GM12878 (cell line): ENCODE measurements around the gene CFAP107. TPM values are rescaled to one million over a fixed set of nuclear protein-coding genes. Genes with fewer than 3 reads are reported as not detected.

ENCODE experiments used
- ATAC-seq: fragments of 200-7000 bp; cut with Tn5 transposase; 3 replicates; pipeline ENCODE4 v1.9.1; 2020; ENCODE audit warnings: mild to moderate bottlenecking, moderate library complexity
- BruUV-seq: library from RNA; stranded (reverse); fragments of 400-500 nt; replicated peaks from 2 replicates; lab custom pipeline; 2021; lab: Mats Ljungman, UMichigan
- CTCF ChIA-PET: fragments of 300-600 bp; sonication (Branson Sonifier 250); formaldehyde crosslinking; extraction: SDS; loops from one replicate; lab custom pipeline; 2021; ENCODE audit warnings: inconsistent platforms; lab: Yijun Ruan, JAX
- POLR2A ChIA-PET: fragments of 350-600 bp; formaldehyde crosslinking; extraction: SDS; loops from one replicate; lab custom pipeline; 2021; ENCODE audit warnings: inconsistent platforms; lab: Charles Lee
- RAD21 ChIA-PET: fragments of 300-600 bp; sonication (Branson Sonifier 250); formaldehyde crosslinking; loops from one replicate; lab custom pipeline; 2023; ENCODE audit warnings: antibody characterized with exemption; ENCODE audit not compliant: unreplicated experiment; lab: Charles Lee
- SMC1A ChIA-PET: fragments of 300-600 bp; sonication (Branson Sonifier 250); formaldehyde crosslinking; loops from one replicate; lab custom pipeline; 2023; ENCODE audit not compliant: unreplicated experiment, uncharacterized antibody; lab: Charles Lee
- DNase-seq: peaks from one replicate; pipeline ENCODE4 v3.0.0-alpha.2; 2011; ENCODE audit warnings: low read depth, low spot score
- FAIRE-seq: peaks from 3 replicates; lab custom pipeline; 2011; peaks lifted over from hg19 to GRCh38; lab: Jason Lieb, UNC
- H2AFZ ChIP-seq: 2 replicates; pipeline ENCODE4 v1.6.0; 2011; ENCODE audit warnings: low read depth, low read length, control low read depth; ENCODE audit not compliant: control insufficient read depth
- H3K27ac ChIP-seq: 2 replicates; pipeline ENCODE4 v1.5.1; 2011; ENCODE audit warnings: control low read depth; ENCODE audit not compliant: control insufficient read depth, insufficient read depth
- H3K27me3 ChIP-seq, 2 experiments: replicated peaks in 1 of 2; 2 replicates each; pipeline versions ENCODE4 v1.6.0 to v1.6.1; 2011; ENCODE audit warnings: low read length in 1 of 2; ENCODE audit not compliant: control insufficient read depth in 2 of 2, insufficient read depth in 2 of 2
- H3K36me3 ChIP-seq, 2 experiments: 2 replicates each; pipeline ENCODE4 v1.5.1; 2011; ENCODE audit warnings: low read length in 1 of 2; ENCODE audit not compliant: control insufficient read depth in 2 of 2, insufficient read depth in 2 of 2
- H3K4me1 ChIP-seq: 2 replicates; pipeline ENCODE4 v1.6.1; 2011; ENCODE audit warnings: mild to moderate bottlenecking, low read length, moderate library complexity, mixed read lengths; ENCODE audit not compliant: control insufficient read depth, insufficient read depth
- H3K4me2 ChIP-seq: 2 replicates; pipeline ENCODE4 v1.6.0; 2011; ENCODE audit warnings: control low read depth; ENCODE audit not compliant: control insufficient read depth, insufficient read depth
- H3K4me3 ChIP-seq: fragments of 200-600 bp; sonication (generic); 2 replicates; pipeline ENCODE4 v1.5.1; 2016
- H3K79me2 ChIP-seq: 2 replicates; pipeline ENCODE4 v1.6.0; 2011; ENCODE audit warnings: low read length; ENCODE audit not compliant: control insufficient read depth, insufficient read depth
- H3K9ac ChIP-seq: 2 replicates; pipeline ENCODE4 v1.8.0; 2011; ENCODE audit warnings: low read length, control low read depth, mixed read lengths; ENCODE audit not compliant: control insufficient read depth, insufficient read depth
- H3K9me3 ChIP-seq: replicated peaks from 3 replicates; pipeline ENCODE4 v1.5.1; 2011; ENCODE audit warnings: mild to moderate bottlenecking, low read length; ENCODE audit not compliant: control insufficient read depth, insufficient read depth
- H4K20me1 ChIP-seq: 2 replicates; pipeline ENCODE4 v1.6.0; 2011; ENCODE audit not compliant: control insufficient read depth, insufficient read depth
- BHLHE40 ChIP-seq, 2 experiments: fragments of 450-650 bp in 1 of 2; IDR thresholded peaks; 2 replicates each; pipeline ENCODE4 v1.6.1; 2011 to 2017; ENCODE audit warnings: low read depth in 2 of 2, borderline replicate concordance in 1 of 2, improper control_type of control experiment in 1 of 2, low read length in 1 of 2, mild to moderate bottlenecking in 1 of 2
- CHD2 ChIP-seq: IDR thresholded peaks from 2 replicates; pipeline ENCODE4 v1.6.1; 2011; ENCODE audit warnings: low read depth, low read length, improper control_type of control experiment, borderline replicate concordance
- EED ChIP-seq: sonication (generic); IDR thresholded peaks from 2 replicates; pipeline ENCODE4 v1.6.1; 2016; ENCODE audit warnings: antibody characterized with exemption, low read depth
- JUND ChIP-seq: IDR thresholded peaks from 2 replicates; pipeline ENCODE4 v1.6.1; 2012; ENCODE audit warnings: low read depth, mild to moderate bottlenecking, low read length, improper control_type of control experiment, moderate library complexity
- PAX8 ChIP-seq: fragments of 450-650 bp; IDR thresholded peaks from 2 replicates; pipeline ENCODE4 v1.6.1; 2017; ENCODE audit warnings: mild to moderate bottlenecking, moderate library complexity
- POLR2A ChIP-seq: IDR thresholded peaks from 2 replicates; pipeline ENCODE4 v1.6.1; 2011; ENCODE audit warnings: low read depth, mild to moderate bottlenecking, low read length
- SREBF2 ChIP-seq: IDR thresholded peaks from 2 replicates; pipeline ENCODE4 v1.6.1; 2012; ENCODE audit warnings: mild to moderate bottlenecking, low read length
- YBX1 ChIP-seq: fragments of 450-650 bp; IDR thresholded peaks from 2 replicates; pipeline ENCODE4 v1.6.1; 2016; ENCODE audit warnings: antibody characterized with exemption
- ZNF24 ChIP-seq: fragments of 450-650 bp; IDR thresholded peaks from 2 replicates; pipeline ENCODE4 v1.6.1; 2017; ENCODE audit warnings: antibody characterized with exemption, mild to moderate bottlenecking
- ZSCAN29 ChIP-seq: fragments of 450-650 bp; IDR thresholded peaks from 2 replicates; pipeline ENCODE4 v1.6.1; 2017; ENCODE audit warnings: mild to moderate bottlenecking, moderate library complexity
- WGBS: methylation state at CpG from one replicate; pipeline ENCODE4 v1.1.6; 2016; ENCODE audit warnings: low lambda C conversion rate; ENCODE audit not compliant: insufficient replicate concordance, insufficient coverage; ENCODE audit errors: missing lambda C conversion rate; 5-methylcytosine and 5-hydroxymethylcytosine counted together
- in situ Hi-C: fragments of 300-500 bp; cut with MboI; formaldehyde crosslinking; loops from 9 replicates; pipeline ENCODE4 v1.14.3; 2018; ENCODE audit warnings: mixed read lengths
- intact Hi-C: fragments of 100-400 bp; cut with micrococcal nuclease; formaldehyde crosslinking; loops from one replicate; pipeline ENCODE4 v1.14.2; 2022; ENCODE audit not compliant: unreplicated experiment
- polyA plus RNA-seq, 11 experiments: library from polyadenylated mRNA; depleted of rRNA in 4 of 11; unstranded in 6 of 11; stranded (reverse) in 5 of 11; fragments of >200 nt; fragmentation: Nextera tagmentation in 4 of 11; fragmentation: Illumina TruSeq in 1 of 11; extraction: Ambion mirVana in 4 of 11; extraction: Trizol in 1 of 11; gene quantifications; 1 replicate in 1 of 11; 2 replicates in 10 of 11; pipeline versions ENCODE4 v1.2.1 to v1.2.3, GENCODE V29; 2011 to 2016; ENCODE audit warnings: inconsistent platforms in 2 of 11, missing spikeins in 2 of 11, low read depth in 1 of 11
- total RNA-seq, 4 experiments: library from RNA; depleted of rRNA in 3 of 4; stranded (reverse); fragments of >200 nt in 3 of 4; fragmentation: Illumina TruSeq in 1 of 4; extraction: Trizol in 1 of 4; gene quantifications; 2 replicates each; pipeline versions ENCODE4 v1.2.1 to v1.2.3, GENCODE V29; 2013 to 2021
- TF ChIP-seq, protein P1 (sequence below): fragments of 450-650 bp; IDR thresholded peaks from 2 replicates; pipeline ENCODE4 v1.6.1; 2016; ENCODE audit warnings: mild to moderate bottlenecking
- TF ChIP-seq, protein P2 (sequence below): IDR thresholded peaks from 2 replicates; pipeline ENCODE4 v1.6.1; 2012; ENCODE audit warnings: low read depth, low read length, improper control_type of control experiment
- TF ChIP-seq, protein P3 (sequence below): fragments of 450-650 bp; IDR thresholded peaks from 2 replicates; pipeline ENCODE4 v1.6.1; 2017; ENCODE audit warnings: mild to moderate bottlenecking, moderate library complexity
- TF ChIP-seq, protein P4 (sequence below): IDR thresholded peaks from 2 replicates; pipeline ENCODE4 v1.6.1; 2012; ENCODE audit warnings: low read length, inconsistent platforms
- TF ChIP-seq, protein P5 (sequence below): fragments of 450-650 bp; IDR thresholded peaks from 2 replicates; pipeline ENCODE4 v1.6.1; 2017; ENCODE audit warnings: low read depth, mild to moderate bottlenecking, moderate library complexity

CFAP107 gene
- total and polyA plus RNA-seq, 10 of the 15 experiments (the other 5 are each of a cell fraction or from before 2014, with no cell fraction given): not detected

DNA sequence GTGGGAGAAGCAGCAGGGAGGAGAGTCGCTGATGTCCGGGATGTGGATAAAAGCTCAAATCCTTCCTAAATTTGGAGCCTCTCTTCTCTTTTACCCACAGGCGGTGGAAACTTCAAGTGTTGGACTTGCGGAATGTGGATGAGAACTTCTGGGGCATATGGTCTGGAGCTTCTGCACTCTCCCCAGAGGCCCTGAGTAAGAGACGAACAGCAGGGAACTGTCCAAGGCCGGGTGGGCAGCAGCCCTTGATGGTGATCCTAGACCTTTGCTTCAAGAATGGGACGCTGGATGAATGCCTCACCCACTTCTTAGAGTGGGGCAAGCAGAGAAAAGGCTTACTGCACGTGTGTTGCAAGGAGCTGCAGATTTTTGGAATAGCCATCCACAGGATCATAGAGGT lies 29.4 kb downstream of the CFAP107 start:
- no peaks in the 10 kb centered on the region for H3K79me2 ChIP-seq
- FAIRE-seq (no peak), ATAC-seq (no peak), DNase-seq (no peak)
- no peak overlapping the region for H3K27ac ChIP-seq
- WGBS: 19% methylated on average over 8 of the region's 8 CpGs
- in situ Hi-C loops: no loop called here
- no peak overlapping the region for H3K4me2 ChIP-seq
- SMC1A ChIA-PET: no interaction called here
- H3K4me3 ChIP-seq: no peak overlapping the region
- H4K20me1 ChIP-seq: no peaks in the 10 kb centered on the region
- POLR2A ChIA-PET: no interaction called here
- intact Hi-C loops: no loop called here
- CTCF ChIA-PET: interaction anchor here (1.4 kb wide), 1 partner anchor 11 kb away, joined by 3 read pairs; no protein-coding TSS in a partner anchor
- no peaks in the 10 kb centered on the region for H3K4me1 ChIP-seq
- no peak overlapping the region for H3K9ac ChIP-seq
- H3K36me3 ChIP-seq: no peaks in the 10 kb centered on the region
- BruUV-seq: no TSS peak
- no peak overlapping the region for H2AFZ ChIP-seq
- RAD21 ChIA-PET: no interaction called here
- H3K9me3 ChIP-seq: no peaks in the 10 kb centered on the region
- H3K27me3 ChIP-seq: no peaks in the 10 kb centered on the region; a peak in 1 of 4 replicates
- TF ChIP-seq, protein P1, sequence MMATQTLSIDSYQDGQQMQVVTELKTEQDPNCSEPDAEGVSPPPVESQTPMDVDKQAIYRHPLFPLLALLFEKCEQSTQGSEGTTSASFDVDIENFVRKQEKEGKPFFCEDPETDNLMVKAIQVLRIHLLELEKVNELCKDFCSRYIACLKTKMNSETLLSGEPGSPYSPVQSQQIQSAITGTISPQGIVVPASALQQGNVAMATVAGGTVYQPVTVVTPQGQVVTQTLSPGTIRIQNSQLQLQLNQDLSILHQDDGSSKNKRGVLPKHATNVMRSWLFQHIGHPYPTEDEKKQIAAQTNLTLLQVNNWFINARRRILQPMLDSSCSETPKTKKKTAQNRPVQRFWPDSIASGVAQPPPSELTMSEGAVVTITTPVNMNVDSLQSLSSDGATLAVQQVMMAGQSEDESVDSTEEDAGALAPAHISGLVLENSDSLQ: no peak
- no peak for TF ChIP-seq JUND
- no peak for TF ChIP-seq SREBF2
- TF ChIP-seq, protein P2, sequence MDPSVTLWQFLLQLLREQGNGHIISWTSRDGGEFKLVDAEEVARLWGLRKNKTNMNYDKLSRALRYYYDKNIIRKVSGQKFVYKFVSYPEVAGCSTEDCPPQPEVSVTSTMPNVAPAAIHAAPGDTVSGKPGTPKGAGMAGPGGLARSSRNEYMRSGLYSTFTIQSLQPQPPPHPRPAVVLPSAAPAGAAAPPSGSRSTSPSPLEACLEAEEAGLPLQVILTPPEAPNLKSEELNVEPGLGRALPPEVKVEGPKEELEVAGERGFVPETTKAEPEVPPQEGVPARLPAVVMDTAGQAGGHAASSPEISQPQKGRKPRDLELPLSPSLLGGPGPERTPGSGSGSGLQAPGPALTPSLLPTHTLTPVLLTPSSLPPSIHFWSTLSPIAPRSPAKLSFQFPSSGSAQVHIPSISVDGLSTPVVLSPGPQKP: no peak
- TF ChIP-seq, protein P3, sequence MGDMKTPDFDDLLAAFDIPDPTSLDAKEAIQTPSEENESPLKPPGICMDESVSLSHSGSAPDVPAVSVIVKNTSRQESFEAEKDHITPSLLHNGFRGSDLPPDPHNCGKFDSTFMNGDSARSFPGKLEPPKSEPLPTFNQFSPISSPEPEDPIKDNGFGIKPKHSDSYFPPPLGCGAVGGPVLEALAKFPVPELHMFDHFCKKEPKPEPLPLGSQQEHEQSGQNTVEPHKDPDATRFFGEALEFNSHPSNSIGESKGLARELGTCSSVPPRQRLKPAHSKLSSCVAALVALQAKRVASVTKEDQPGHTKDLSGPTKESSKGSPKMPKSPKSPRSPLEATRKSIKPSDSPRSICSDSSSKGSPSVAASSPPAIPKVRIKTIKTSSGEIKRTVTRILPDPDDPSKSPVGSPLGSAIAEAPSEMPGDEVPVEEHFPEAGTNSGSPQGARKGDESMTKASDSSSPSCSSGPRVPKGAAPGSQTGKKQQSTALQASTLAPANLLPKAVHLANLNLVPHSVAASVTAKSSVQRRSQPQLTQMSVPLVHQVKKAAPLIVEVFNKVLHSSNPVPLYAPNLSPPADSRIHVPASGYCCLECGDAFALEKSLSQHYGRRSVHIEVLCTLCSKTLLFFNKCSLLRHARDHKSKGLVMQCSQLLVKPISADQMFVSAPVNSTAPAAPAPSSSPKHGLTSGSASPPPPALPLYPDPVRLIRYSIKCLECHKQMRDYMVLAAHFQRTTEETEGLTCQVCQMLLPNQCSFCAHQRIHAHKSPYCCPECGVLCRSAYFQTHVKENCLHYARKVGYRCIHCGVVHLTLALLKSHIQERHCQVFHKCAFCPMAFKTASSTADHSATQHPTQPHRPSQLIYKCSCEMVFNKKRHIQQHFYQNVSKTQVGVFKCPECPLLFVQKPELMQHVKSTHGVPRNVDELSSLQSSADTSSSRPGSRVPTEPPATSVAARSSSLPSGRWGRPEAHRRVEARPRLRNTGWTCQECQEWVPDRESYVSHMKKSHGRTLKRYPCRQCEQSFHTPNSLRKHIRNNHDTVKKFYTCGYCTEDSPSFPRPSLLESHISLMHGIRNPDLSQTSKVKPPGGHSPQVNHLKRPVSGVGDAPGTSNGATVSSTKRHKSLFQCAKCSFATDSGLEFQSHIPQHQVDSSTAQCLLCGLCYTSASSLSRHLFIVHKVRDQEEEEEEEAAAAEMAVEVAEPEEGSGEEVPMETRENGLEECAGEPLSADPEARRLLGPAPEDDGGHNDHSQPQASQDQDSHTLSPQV: no peak
- TF ChIP-seq ZSCAN29: no peak
- TF ChIP-seq PAX8: no peak
- no peak for TF ChIP-seq CHD2
- TF ChIP-seq, protein P4, sequence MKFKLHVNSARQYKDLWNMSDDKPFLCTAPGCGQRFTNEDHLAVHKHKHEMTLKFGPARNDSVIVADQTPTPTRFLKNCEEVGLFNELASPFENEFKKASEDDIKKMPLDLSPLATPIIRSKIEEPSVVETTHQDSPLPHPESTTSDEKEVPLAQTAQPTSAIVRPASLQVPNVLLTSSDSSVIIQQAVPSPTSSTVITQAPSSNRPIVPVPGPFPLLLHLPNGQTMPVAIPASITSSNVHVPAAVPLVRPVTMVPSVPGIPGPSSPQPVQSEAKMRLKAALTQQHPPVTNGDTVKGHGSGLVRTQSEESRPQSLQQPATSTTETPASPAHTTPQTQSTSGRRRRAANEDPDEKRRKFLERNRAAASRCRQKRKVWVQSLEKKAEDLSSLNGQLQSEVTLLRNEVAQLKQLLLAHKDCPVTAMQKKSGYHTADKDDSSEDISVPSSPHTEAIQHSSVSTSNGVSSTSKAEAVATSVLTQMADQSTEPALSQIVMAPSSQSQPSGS: no peak
- no peak for TF ChIP-seq BHLHE40 (IDR thresholded peaks at IDR 0.05; ENCODE audit: borderline replicate concordance in 1 of 2, low read depth in 2 of 2, low read length in 1 of 2)
- TF ChIP-seq EED: no peak
- TF ChIP-seq YBX1: no peak
- TF ChIP-seq, protein P5, sequence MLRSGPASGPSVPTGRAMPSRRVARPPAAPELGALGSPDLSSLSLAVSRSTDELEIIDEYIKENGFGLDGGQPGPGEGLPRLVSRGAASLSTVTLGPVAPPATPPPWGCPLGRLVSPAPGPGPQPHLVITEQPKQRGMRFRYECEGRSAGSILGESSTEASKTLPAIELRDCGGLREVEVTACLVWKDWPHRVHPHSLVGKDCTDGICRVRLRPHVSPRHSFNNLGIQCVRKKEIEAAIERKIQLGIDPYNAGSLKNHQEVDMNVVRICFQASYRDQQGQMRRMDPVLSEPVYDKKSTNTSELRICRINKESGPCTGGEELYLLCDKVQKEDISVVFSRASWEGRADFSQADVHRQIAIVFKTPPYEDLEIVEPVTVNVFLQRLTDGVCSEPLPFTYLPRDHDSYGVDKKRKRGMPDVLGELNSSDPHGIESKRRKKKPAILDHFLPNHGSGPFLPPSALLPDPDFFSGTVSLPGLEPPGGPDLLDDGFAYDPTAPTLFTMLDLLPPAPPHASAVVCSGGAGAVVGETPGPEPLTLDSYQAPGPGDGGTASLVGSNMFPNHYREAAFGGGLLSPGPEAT: no peak
- no peak for TF ChIP-seq ZNF24
- TF ChIP-seq POLR2A: no peak
